H9 (cell line): ENCODE data around the gene KCNH2. TPM values are rescaled to one million over a fixed set of nuclear protein-coding genes. Genes with fewer than 3 reads are reported as not detected.

Source experiments
- DNase-seq: peaks from one replicate; pipeline ENCODE4 v3.0.0-alpha.2; 2017
- H2AFZ ChIP-seq: one replicate; pipeline ENCODE4 v1.6.1; 2013; ENCODE audit warnings: mild to moderate bottlenecking, low read length, control low read depth, moderate library complexity
- H2AK5ac ChIP-seq: 2 replicates; pipeline ENCODE4 v1.6.1; 2013; ENCODE audit warnings: low read length, control low read depth, mixed read lengths; ENCODE audit not compliant: insufficient read length
- H2BK120ac ChIP-seq: one replicate; pipeline ENCODE4 v1.6.1; 2013; ENCODE audit warnings: low read depth, mild to moderate bottlenecking, low read length, control low read depth, inconsistent platforms; ENCODE audit not compliant: poor library complexity, severe bottlenecking
- H2BK12ac ChIP-seq: 2 replicates; pipeline ENCODE4 v1.6.1; 2013; ENCODE audit warnings: low read length, control low read depth, mixed read lengths, low read depth; ENCODE audit not compliant: insufficient read length
- H2BK15ac ChIP-seq: 2 replicates; pipeline ENCODE4 v1.6.1; 2013; ENCODE audit warnings: low read depth, low read length, control low read depth
- H2BK20ac ChIP-seq: one replicate; pipeline ENCODE4 v1.6.1; 2013; ENCODE audit warnings: low read depth, mild to moderate bottlenecking, low read length, control low read depth, inconsistent platforms; ENCODE audit not compliant: poor library complexity, severe bottlenecking
- H2BK5ac ChIP-seq: 2 replicates; pipeline ENCODE4 v1.6.1; 2013; ENCODE audit warnings: low read length, control low read depth, mixed read lengths; ENCODE audit not compliant: insufficient read length
- H3K14ac ChIP-seq: 2 replicates; pipeline ENCODE4 v1.6.1; 2013; ENCODE audit warnings: low read length, control low read depth; ENCODE audit not compliant: insufficient read depth
- H3K18ac ChIP-seq: 2 replicates; pipeline ENCODE4 v1.6.1; 2013; ENCODE audit warnings: low read depth, mild to moderate bottlenecking, mixed read lengths, low read length, control low read depth; ENCODE audit not compliant: insufficient read length
- H3K23ac ChIP-seq: 2 replicates; pipeline ENCODE4 v1.6.1; 2013; ENCODE audit warnings: low read length, control low read depth, mixed read lengths, low read depth; ENCODE audit not compliant: insufficient read length
- H3K23me2 ChIP-seq: 2 replicates; pipeline ENCODE4 v1.6.1; 2013; ENCODE audit warnings: low read depth, mild to moderate bottlenecking, mixed read lengths, low read length, control low read depth; ENCODE audit not compliant: insufficient read length, poor library complexity, severe bottlenecking
- H3K27ac ChIP-seq: 2 replicates; pipeline ENCODE4 v1.5.1; 2013; ENCODE audit warnings: low read length, control low read depth, mixed read lengths, low read depth; ENCODE audit not compliant: insufficient read length
- H3K27me3 ChIP-seq: 2 replicates; pipeline ENCODE4 v1.6.1; 2013; ENCODE audit warnings: low read length, control low read depth, inconsistent platforms; ENCODE audit not compliant: insufficient read depth
- H3K4ac ChIP-seq: 2 replicates; pipeline ENCODE4 v1.6.1; 2013; ENCODE audit warnings: low read depth, mild to moderate bottlenecking, control low read depth, inconsistent platforms, low read length, moderate library complexity
- H3K4me1 ChIP-seq: 2 replicates; pipeline ENCODE4 v1.6.1; 2013; ENCODE audit warnings: low read length, control low read depth, inconsistent platforms; ENCODE audit not compliant: insufficient read depth
- H3K4me2 ChIP-seq: 2 replicates; pipeline ENCODE4 v1.6.1; 2013; ENCODE audit warnings: low read length, control low read depth, mixed read lengths; ENCODE audit not compliant: insufficient read length, insufficient read depth
- H3K56ac ChIP-seq: 2 replicates; pipeline ENCODE4 v1.6.1; 2013; ENCODE audit warnings: low read depth, mild to moderate bottlenecking, mixed read lengths, low read length, control low read depth; ENCODE audit not compliant: insufficient read length
- H3K79me1 ChIP-seq: 2 replicates; pipeline ENCODE4 v1.6.1; 2013; ENCODE audit warnings: low read depth, mild to moderate bottlenecking, moderate library complexity, low read length, control low read depth, inconsistent platforms; ENCODE audit not compliant: insufficient read depth, poor library complexity, severe bottlenecking
- H3K79me2 ChIP-seq: 2 replicates; pipeline ENCODE4 v1.6.1; 2013; ENCODE audit warnings: low read length, control low read depth, inconsistent platforms; ENCODE audit not compliant: insufficient read depth
- H3K9ac ChIP-seq: 2 replicates; pipeline ENCODE4 v1.6.1; 2013; ENCODE audit warnings: low read length, control low read depth, mixed read lengths; ENCODE audit not compliant: insufficient read length; ENCODE audit errors: extremely low read depth
- H3K9me3 ChIP-seq: one replicate; pipeline ENCODE4 v1.6.1; 2013; ENCODE audit warnings: low read depth, low read length, inconsistent platforms; ENCODE audit not compliant: control insufficient read depth
- H3T11ph ChIP-seq: one replicate; pipeline ENCODE4 v1.6.1; 2013; ENCODE audit warnings: mild to moderate bottlenecking, low read length, control low read depth, inconsistent platforms
- H4K20me1 ChIP-seq: one replicate; pipeline ENCODE4 v1.6.1; 2013; ENCODE audit not compliant: control insufficient read depth, insufficient read length, insufficient read depth
- H4K5ac ChIP-seq: 2 replicates; pipeline ENCODE4 v1.6.1; 2013; ENCODE audit warnings: low read depth, mild to moderate bottlenecking, mixed read lengths, low read length, control low read depth; ENCODE audit not compliant: insufficient read length
- H4K8ac ChIP-seq: replicated peaks from 2 replicates; pipeline ENCODE4 v1.6.1; 2013; ENCODE audit warnings: low read length, control low read depth, mixed read lengths, low read depth; ENCODE audit not compliant: insufficient read length
- H4K91ac ChIP-seq: 2 replicates; pipeline ENCODE4 v1.6.1; 2013; ENCODE audit warnings: low read depth, mild to moderate bottlenecking, moderate library complexity, mixed read lengths, low read length, control low read depth; ENCODE audit not compliant: insufficient read length
- H3K27ac Mint-ChIP-seq, 3 experiments: 2 replicates in 2 of 3; 3 replicates in 1 of 3; pipeline ENCODE4 v1.8.0; 2020 to 2021; ENCODE audit warnings: mixed read lengths in 3 of 3, mild to moderate bottlenecking in 1 of 3, moderate library complexity in 1 of 3
- H3K27me3 Mint-ChIP-seq: 2 replicates; pipeline ENCODE4 v1.8.0; 2021; ENCODE audit warnings: low read depth, mild to moderate bottlenecking, moderate library complexity, mixed read lengths
- H3K36me3 Mint-ChIP-seq, 3 experiments: 2 replicates in 2 of 3; 3 replicates in 1 of 3; pipeline ENCODE4 v1.8.0; 2020 to 2021; ENCODE audit warnings: low read depth in 3 of 3, mixed read lengths in 3 of 3; ENCODE audit not compliant: insufficient read depth in 1 of 3
- H3K4me1 Mint-ChIP-seq, 2 experiments: 2 replicates each; pipeline ENCODE4 v1.8.0; 2020; ENCODE audit warnings: mixed read lengths in 2 of 2
- H3K4me3 Mint-ChIP-seq, 2 experiments: 2 replicates in 1 of 2; 3 replicates in 1 of 2; pipeline ENCODE4 v1.8.0; 2020 to 2021; ENCODE audit warnings: mild to moderate bottlenecking in 2 of 2, mixed read lengths in 2 of 2, moderate library complexity in 1 of 2
- H3K9me3 Mint-ChIP-seq, 2 experiments: 2 replicates in 1 of 2; 3 replicates in 1 of 2; pipeline ENCODE4 v1.8.0; 2020; ENCODE audit warnings: mild to moderate bottlenecking in 2 of 2, mixed read lengths in 2 of 2, moderate library complexity in 1 of 2
- WGBS: extraction: QIAGEN DNeasy Blood & Tissue Kit; methylation state at CpG from one replicate; pipeline ENCODE4 v1.1.7; 2013; ENCODE audit warnings: missing lambda C conversion rate, low lambda C conversion rate, mixed read lengths; ENCODE audit not compliant: insufficient read length; ENCODE audit errors: extremely low coverage; 5-methylcytosine and 5-hydroxymethylcytosine counted together
- total RNA-seq: library from RNA; stranded (reverse); gene quantifications from 2 replicates; pipeline ENCODE4 v1.2.1, GENCODE V29; 2021
- TF ChIP-seq, protein P1 (sequence below): fragments of 200-600 bp; sonication (generic); conservative IDR thresholded peaks from 3 replicates; pipeline ENCODE4 v1.8.0; 2021; ENCODE audit warnings: antibody characterized with exemption, mild to moderate bottlenecking

KCNH2 gene
- total RNA-seq, 1 experiment from 2014 or later: 4.5 TPM

DNA sequence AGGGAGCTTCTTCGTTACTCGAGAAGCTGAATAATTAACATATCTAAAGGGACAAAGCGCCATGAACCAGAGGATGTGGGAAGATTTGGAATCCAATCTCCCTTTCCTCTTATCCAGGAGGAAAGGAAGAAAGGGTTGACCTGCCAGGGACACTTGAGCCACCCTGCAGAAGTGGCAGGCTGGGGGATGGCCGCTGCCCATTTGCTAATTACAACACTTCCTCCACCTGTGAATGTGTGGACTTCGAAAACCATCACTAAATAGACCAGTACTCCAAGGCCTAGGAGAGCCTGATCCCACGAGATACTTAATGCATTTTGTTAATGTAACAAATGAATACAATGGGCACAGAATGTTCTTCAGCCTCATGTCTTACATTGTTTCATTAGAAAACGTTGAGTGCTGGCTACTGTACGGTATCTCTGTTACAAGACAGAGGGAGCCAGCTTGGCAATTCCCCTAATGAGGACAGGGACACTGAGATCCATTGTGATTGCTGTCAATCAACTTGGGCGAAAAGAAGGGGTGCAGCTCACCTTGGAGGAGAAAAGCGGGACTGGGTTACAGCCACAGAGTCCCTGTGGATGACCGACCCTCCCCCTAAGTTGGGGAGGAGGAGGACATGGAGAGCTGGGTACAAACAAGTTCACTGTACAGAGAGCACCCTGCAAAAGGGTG lies 66.4 kb downstream of the KCNH2 start:
- H2BK120ac ChIP-seq: no peak overlapping the region
- H2BK20ac ChIP-seq: no peak overlapping the region
- DNase-seq: no peak
- H3K23ac ChIP-seq: no peak overlapping the region
- H3K4me1 Mint-ChIP-seq: peaks cover 14 to 15% of the 10 kb centered on the region in 2 experiments
- H3K36me3 Mint-ChIP-seq: no peaks in the 10 kb centered on the region
- no peak overlapping the region for H3T11ph ChIP-seq
- H3K18ac ChIP-seq: no peak overlapping the region
- H3K9me3 ChIP-seq: no peaks in the 10 kb centered on the region
- no peaks in the 10 kb centered on the region for H3K27me3 ChIP-seq
- peaks cover 2% of the 10 kb centered on the region; the same call in 1 of the 2 replicates for H3K4me1 ChIP-seq
- peaks cover 56% of the 10 kb centered on the region for H3K27me3 Mint-ChIP-seq
- H3K27ac ChIP-seq: no peak overlapping the region
- H2BK5ac ChIP-seq: no peak overlapping the region
- H2BK15ac ChIP-seq: no peak overlapping the region
- no peaks in the 10 kb centered on the region for H4K20me1 ChIP-seq
- TF ChIP-seq, protein P1, sequence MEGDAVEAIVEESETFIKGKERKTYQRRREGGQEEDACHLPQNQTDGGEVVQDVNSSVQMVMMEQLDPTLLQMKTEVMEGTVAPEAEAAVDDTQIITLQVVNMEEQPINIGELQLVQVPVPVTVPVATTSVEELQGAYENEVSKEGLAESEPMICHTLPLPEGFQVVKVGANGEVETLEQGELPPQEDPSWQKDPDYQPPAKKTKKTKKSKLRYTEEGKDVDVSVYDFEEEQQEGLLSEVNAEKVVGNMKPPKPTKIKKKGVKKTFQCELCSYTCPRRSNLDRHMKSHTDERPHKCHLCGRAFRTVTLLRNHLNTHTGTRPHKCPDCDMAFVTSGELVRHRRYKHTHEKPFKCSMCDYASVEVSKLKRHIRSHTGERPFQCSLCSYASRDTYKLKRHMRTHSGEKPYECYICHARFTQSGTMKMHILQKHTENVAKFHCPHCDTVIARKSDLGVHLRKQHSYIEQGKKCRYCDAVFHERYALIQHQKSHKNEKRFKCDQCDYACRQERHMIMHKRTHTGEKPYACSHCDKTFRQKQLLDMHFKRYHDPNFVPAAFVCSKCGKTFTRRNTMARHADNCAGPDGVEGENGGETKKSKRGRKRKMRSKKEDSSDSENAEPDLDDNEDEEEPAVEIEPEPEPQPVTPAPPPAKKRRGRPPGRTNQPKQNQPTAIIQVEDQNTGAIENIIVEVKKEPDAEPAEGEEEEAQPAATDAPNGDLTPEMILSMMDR: no peak
- WGBS: no CpG with 5 or more reads among the region's 11 CpGs
- no peak overlapping the region for H3K14ac ChIP-seq
- H3K56ac ChIP-seq: no peak overlapping the region
- no peak overlapping the region for H3K9ac ChIP-seq
- H3K9me3 Mint-ChIP-seq: peaks cover 0 to 3% of the 10 kb centered on the region in 2 experiments; a peak in 3 of 5 replicates
- H4K5ac ChIP-seq: no peak overlapping the region
- H2AK5ac ChIP-seq: no peak overlapping the region
- no peak overlapping the region for H4K8ac ChIP-seq
- H2BK12ac ChIP-seq: no peak overlapping the region
- H3K79me1 ChIP-seq: no peaks in the 10 kb centered on the region
- H3K23me2 ChIP-seq: no peaks in the 10 kb centered on the region
- H3K4ac ChIP-seq: no peak overlapping the region
- H3K4me2 ChIP-seq: no peak overlapping the region
- no peak overlapping the region for H3K4me3 Mint-ChIP-seq
- no peak overlapping the region for H2AFZ ChIP-seq
- H4K91ac ChIP-seq: no peak overlapping the region
- no peaks in the 10 kb centered on the region for H3K79me2 ChIP-seq
- no peak overlapping the region for H3K27ac Mint-ChIP-seq
